Stimulated activated CD8-positive, alpha-beta memory T cell treated with anti-CD3 and anti-CD28 coated beads, Interleukin-15, amount 100 ng/mL, for 4 hours (primary cell): Measurements from ENCODE around the gene RBM38.
A peak's percentile ranks its signal among the peaks of the same experiment; 100 is the strongest.

ENCODE experiments used
- DNase-seq, 2 donors: peaks; one replicate each; pipeline ENCODE4 v3.0.0-alpha.2; 2020; ENCODE audit warnings: low read depth in 2 of 2

RBM38 gene

DNA sequence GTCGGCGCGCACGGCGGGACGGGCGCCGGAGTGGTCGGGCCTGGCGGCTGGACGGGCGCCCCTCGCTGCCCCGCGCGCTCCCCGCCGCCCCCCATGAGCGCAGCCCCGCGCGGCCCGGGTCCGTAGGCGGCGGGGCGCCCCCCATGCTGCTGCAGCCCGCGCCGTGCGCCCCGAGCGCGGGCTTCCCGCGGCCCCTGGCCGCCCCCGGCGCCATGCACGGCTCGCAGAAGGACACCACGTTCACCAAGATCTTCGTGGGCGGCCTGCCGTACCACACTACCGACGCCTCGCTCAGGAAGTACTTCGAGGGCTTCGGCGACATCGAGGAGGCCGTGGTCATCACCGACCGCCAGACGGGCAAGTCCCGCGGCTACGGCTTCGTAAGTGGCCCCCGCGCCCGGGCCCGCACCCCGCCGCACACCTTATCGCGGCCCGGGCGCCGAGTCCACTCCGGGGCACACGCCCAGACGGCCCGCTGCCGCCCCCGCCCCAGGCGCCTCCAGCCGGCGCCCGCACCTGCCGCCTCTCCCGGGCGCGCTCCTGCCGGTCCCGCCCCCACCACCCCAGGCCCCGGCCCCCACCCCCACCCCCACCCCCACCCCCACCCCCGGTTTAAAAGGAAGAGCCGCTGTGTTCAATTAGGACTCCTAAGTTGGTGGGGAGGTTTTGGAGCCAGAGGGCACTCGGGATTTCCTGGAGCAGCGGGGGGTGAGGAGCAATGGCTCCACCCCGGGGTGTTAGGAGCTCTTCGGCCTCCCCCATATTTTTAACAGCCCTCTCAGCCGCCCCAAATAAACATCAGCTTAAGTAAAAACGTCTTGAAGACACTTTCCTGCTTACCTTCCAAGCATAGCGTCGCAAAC lies 474 bp downstream of the RBM38 start:
- no peak for DNase-seq

DNA sequence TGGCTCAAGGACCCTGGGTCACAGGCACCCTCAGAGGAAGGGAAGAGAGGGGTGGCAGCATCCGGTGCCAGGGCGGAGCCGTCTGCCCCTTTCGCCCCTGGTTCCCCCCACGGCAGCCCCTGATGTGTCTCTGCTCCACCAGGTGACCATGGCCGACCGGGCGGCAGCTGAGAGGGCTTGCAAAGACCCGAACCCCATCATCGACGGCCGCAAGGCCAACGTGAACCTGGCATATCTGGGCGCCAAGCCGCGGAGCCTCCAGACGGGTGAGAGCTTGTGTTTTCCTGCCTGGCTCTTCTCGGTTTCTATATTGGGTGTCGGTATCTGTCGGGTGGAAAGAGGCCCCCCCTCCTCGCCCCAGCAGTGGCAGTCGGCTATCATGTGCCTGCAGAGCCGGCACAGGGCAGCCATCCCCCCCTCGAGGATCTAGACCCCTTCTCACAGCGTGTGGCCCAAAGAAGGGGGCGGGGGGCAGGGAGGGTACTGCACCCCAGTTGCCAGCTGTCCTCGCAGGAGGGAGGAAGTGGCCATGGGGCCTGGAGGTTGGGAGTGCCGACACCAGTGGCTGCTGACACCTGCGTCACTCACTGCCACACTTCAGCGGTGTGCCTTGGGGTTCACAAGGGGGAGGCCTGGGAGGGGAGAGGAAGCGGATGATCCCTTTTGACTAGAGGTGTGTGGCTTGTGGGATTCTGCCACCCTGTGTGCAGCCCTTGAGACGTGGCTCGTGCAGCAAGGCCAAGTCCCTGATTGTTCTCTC lies 1.5 kb downstream of the RBM38 start:
- peak; percentile 51 to 58 for DNase-seq

- DNase-seq, result no peak
Measured at GRCh38 chr20:57393321-57394120, 2.3 kb downstream of the RBM38 start.

- DNase-seq, result no peak
Measured at GRCh38 chr20:57394121-57395082, 3.2 kb downstream of the RBM38 start.

DNA sequence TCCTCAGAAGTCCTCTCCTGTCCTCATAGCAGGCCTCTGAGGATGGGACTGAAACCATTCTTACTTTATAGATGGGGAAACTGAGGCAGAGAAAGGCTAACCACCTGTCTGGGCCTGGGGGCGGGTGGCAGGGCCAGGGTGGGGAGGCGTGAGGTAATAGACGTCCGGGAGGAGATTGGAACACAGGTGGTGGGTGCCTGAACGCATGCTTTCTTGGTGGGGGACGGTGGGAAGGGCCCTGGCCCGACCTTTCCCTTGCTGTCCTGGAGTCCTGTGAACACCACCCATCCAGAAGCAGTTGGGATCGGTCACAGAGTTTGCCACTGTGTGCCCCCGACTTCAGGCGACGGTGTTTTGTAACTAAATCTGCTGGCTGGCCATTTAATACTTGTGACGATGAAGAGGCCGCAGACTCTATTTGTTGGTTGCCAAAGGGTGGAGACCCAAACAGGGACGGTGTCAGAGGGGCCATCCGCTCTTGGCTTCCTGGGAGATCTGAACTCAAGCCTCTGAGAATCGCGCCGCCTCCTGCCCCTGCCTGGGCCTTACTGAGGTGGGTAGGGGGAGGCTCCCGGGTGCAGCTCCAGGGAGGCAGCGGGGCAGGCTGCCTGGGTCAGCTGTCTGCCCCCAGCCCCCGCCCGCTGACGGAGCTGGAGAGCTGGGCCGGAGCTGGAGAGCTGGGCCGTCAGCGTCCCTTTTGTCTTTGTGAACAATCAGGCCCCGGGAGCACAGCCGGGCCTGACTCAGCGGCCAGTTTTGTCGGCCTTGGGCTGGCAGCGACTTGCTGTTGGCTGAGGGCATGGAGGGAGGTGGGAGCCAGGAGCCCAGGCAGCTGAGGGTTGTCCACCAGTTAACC lies 4.1 kb downstream of the RBM38 start:
- DNase-seq, result no peak

GRCh38 chr20:57396212-57396983 lies 5.2 kb downstream of the RBM38 start:
- DNase-seq, result no peak

- DNase-seq, result no peak
Measured at GRCh38 chr20:57396984-57397692, 5.9 kb downstream of the RBM38 start.

- DNase-seq, result peak in 1 of 2 donors; percentile 47
Measured at GRCh38 chr20:57397693-57398108, 6.5 kb downstream of the RBM38 start.

DNA sequence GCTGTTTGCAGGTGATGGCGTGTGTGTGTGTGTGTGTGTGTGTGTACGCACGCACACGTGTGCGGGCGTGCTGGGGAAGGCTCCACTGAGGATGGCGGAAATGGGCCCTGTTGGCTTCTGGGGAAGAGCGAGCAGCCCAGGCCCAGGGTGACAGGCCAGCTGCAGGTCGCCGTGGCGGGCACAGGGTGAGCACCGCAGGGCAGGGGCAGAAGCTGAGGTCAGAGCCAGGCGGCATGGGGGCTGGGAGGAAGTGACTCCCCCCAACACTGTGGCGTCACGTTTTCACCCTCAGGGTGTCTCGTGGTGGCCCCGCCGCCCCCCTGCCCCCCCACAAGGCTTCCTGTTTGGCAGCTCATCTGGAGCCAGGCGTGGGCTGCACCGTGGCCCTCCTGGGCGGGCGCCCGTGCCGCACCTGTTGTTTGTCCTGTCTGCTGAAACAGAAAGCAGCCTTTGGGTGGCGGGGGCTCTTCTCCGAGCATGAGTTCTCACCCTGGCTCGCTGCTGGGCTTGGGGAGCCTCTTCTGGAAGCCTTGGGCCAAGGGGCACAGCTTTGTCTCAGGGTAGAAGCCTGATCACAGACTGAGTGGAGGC lies 7.1 kb downstream of the RBM38 start:
- DNase-seq, result peak; percentile 85 to 86

- no peak for DNase-seq
Measured at GRCh38 chr20:57398901-57399535, 7.8 kb downstream of the RBM38 start.

DNA sequence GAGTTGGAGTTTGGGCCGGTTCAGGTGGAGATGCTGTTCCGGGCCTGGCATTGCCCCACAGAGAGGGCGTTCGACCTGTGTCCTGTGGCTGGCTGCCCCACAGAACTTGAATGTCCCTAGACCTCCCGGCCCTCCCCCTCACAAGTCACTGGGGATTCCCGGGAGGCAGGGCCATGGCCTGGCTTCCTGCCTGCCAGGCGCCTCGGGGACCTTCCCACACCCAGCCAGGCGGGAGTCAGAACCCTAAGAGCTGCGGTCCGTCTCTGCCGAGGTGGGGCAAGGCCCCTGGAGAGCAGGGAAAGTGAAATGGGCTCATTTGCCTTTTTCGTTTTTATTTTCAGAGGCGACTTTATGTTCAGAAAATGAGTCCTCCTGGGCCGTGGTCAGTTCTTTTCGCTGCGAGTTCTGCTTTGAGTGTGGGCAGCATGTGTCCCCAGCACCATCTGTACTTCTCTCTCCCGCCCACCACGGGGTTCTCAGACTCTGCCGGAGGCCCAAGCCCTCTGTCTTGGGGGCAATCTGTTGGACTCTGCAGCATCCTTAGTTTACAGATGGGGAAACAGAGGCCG lies 8.5 kb downstream of the RBM38 start:
- DNase-seq, result no peak

GRCh38 chr20:57400231-57400701 lies 9.1 kb downstream of the RBM38 start:
- no peak for DNase-seq

DNA sequence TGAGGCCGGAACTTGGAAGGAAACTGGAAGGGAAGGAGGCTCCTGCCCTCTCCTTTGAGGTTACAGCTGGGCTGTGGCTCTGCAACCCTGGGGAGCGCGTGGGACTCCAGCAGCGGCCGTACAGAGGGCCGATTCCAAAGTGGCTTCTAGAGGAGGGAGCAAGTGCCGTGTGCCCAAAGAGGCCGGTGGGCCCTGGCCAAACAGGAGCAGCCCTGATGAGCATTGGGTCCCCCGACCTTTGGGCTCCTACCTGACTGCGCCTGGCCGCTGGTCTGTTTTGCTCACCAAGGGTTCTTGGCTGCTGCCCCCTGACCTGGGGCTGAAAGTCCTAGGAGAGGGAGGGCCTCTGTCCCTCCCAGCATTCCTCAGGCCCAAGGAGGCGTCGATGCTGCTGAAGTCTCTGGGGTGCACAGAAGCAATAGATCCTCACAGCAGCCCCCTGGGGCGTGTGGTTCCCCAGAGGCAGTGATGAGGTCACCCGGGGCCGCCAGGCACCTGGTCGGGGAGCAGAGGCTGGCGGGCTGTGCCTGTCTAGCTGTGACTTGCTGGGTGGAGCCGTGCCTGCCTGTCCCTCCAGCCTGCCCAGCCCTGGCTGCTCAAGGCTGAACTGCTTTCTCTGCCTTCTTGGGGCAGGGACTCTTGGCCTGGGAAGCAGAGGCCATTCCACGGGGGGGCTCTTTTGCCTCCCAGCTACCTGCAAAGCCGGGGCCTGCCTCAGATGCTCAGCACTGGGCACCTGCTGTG lies 9.8 kb downstream of the RBM38 start:
- no peak for DNase-seq

DNA sequence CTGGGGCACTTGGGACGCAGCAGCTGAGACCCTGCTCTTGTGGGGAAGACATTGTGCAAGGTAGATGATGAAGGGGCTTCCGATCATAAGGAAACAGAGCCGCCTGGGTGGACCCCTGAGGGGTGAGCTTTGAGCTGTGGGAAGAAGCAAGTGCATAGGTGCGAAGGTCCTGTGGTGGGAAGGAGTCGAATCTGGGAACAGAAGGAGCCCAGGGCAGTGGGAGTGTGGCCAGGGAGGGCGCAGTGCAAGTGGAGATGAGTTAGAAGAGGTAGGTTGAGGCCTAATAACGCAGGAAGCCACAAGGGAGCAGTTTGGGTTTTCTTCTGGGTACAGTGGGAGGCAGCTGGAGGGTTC lies 10.3 kb downstream of the RBM38 start:
- no peak for DNase-seq

DNA sequence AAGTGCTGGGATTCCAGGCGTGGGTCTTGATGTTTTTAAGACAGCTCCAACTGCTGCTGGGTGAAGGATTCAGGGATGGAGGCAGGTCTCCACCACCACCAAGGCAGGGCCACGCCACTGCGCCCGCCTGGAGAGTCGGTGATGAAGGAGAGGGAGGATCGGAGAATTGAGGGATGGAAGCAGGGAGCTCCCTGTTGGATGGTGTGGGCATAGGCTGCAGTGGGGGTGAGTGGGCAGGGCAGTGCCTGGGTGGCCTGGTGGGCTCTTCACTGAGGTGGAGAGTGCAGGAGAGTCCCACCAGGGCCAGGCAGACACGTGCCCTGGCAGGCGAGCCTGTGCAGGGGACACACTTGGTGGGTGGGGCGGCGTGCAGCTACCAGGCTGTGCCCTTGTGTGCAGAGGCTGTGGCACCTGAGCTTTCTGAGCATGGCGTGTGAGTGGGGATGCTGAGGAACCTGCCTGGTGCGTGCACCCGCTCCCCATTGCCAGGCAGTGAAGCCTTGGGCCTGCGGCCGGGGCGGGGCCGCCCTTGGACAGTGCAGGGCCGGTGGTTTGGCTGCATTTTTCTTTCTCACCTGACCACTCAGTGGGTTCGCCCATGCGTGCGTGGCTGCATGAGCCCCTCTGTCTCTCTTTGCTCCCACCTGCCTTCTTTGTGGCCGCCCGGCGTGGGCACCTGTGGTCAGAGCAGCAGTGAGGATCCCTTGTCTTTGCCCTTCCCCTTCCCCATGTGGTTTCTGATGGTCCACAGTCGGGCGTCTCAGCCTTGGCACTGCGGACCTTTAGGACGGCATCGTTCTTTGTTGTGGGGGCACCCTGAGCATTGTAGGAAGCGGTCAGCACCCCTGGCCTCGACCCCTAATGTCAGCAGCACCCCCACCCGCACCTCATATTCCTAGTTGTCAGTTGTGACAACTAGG lies 11.3 kb downstream of the RBM38 start:
- no peak for DNase-seq

- DNase-seq, result no peak
Measured at GRCh38 chr20:57403216-57403615, 12.0 kb downstream of the RBM38 start.
